GM21390 (cell line): ENCODE data around the gene SHBG.

ENCODE experiments used
- ATAC-seq: cut with Tn5 transposase; IDR thresholded peaks from one replicate; pipeline ENCODE4 v1.9.1; 2021; ENCODE audit not compliant: unreplicated experiment

SHBG gene

DNA sequence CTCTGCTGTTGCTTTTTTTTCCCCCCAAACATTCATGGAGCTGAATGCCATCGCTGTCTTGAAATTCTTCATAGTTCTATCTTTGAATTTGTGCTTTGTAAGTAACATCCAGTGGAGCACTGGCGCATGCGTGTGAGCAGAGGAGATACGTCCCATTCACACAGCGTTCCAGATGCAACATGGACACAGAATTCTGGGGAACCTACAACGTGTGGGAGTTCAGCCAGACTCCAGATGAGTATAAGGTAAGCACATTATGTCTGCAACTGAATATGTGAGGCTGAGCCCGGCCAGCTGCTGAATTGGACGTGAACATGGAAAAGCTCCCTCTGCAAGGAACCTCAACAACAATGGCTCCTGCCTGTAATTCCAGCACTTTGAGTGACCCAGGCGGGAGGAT is 16.5 kb downstream of the SHBG start:
- ATAC-seq, result no peak

GRCh38 chr17:7647018-7647417 is 17.1 kb downstream of the SHBG start:
- no peak for ATAC-seq

DNA sequence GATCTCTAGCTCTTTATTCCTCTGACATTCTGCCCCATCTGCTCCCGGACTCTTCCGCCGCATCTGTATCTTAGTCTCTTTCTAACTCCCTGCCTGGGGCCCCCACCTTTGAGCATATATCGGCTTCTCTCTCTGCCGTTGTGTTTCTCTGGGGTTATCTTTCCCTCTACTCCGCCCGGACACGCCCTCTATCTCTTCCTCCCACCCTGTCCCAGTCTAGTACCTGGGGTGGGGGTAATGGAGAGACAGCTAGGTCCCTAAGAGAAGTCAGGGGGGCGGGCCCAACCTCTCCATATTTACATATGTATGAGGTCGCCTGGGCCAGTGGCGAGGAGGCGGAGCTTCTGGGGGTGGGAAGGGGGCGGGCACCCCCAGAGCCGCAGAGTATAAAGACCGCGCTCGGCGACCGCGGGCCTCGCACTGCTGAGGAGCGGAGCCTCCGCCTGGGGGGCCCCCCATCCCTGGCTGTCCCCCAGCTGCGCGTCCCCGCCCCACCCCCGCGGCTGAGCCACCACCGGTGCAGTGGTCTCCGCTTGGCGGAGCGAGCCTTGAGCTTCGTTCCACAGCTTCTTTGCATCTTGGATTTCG is 20.7 kb downstream of the SHBG start, which contains the start of gene ATP1B2:
TSS of gene ATP1B2 (plus strand) at position 418 of the 588 bp plus-strand sequence. CDS start 593 bp downstream, outside the sequence.
- no peak for ATAC-seq

GRCh38 chr17:7651097-7651664 is 21.2 kb downstream of the SHBG start:
- no peak for ATAC-seq

DNA sequence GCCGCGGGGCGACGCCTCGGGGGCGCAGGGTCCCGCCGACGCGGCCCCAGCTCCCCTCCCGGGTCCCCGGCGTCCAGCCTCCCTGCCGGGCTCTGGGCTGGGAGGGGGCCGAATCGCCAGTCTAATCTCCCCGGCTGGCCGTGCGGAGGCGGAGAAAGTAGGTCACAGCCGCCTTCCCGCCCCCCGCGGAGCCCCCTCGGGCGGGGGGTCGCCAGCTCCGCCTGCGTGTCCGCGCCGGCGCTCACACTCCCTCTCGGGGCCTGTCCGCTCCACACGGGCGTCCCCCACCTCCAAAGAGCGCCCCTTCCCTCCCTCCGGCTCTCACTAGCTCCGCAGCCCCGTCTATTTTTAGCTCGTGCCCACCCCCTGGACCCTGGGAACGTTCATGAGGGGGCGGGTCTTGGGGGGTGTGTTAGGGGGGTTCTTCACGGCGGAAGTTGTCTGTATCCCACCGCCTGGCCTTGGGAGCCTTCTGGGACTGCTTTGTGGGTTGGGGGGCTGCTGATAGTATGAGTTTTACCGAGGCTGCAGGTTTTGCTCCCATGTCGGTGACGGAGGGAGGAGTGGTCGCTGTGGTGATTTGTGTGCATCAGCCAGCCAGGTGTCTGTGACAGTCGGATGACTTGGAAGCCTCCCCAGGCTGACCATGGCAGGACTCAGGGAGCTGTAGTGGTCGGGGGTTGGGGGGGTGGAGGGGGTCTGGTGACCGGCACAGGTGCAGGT is 21.9 kb downstream of the SHBG start:
- ATAC-seq, result no peak

- no peak for ATAC-seq
Observed at GRCh38 chr17:7652388-7653356, 22.7 kb downstream of the SHBG start.

DNA sequence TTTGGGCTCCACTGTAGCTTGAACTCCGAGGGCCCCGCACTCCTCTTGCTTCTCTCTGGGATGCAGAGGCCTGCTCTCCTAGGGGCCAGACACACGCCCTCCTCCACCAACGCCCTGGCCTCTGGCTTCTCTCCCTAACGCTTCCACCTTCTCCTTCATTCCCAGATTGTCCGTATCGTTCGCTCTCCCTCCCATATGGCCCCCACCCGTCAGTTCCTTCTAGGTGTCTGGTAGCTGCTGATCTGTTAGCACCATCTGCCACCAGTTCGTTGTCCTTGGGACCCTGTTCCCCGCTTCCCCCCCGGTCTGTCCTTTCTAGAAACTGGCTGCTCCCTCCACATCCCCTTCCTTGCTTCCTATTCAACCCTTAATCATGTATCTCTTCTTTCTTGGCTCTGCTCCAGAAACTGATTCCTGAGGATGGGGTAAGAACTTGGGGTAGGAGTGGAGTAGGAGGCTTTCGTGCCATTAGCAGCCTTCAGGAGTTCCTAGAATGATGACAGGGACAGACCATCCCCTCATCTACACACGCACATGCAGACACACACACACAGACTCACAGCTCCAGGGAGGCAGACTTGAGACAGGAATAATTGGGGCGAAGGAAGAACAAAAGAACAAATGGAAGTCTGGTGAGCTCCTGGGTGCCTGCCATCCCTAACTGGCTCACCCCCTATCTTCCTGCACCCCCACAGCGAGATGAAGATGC is 25.1 kb downstream of the SHBG start:
- no peak for ATAC-seq

- no peak for ATAC-seq
Observed at GRCh38 chr17:7655541-7655840, 25.6 kb downstream of the SHBG start.

DNA sequence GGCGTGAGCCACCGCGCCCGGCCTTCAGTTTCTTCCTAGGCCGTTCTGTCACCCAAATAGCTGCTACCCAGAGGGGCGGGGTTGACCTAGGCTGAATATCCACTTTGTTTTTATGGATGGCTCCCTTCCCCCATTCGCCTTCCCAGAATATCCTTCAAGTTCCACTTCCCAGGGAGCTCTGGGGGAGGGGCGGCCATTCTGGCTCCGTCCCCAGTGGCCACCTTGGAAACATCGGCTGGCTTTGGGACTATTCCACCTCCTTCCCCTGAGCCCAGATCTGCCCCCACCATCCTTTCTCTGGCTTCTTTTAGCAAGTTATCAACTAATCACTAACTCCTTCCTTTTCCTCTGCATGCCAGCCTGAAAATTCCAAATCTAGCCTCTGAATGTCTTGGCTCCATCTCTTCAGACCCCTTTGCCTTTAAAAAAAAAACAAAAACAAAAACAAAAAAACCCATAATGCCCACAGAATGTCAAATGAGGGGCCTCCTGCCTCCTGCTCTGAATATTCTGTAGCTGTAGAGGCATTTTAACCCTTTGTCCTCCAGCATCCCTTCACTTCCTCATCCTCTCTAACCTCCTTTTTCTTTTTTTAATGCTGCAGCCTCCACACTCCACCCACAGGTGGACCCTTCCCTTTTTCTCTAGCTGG is 27.1 kb downstream of the SHBG start:
- no peak for ATAC-seq

DNA sequence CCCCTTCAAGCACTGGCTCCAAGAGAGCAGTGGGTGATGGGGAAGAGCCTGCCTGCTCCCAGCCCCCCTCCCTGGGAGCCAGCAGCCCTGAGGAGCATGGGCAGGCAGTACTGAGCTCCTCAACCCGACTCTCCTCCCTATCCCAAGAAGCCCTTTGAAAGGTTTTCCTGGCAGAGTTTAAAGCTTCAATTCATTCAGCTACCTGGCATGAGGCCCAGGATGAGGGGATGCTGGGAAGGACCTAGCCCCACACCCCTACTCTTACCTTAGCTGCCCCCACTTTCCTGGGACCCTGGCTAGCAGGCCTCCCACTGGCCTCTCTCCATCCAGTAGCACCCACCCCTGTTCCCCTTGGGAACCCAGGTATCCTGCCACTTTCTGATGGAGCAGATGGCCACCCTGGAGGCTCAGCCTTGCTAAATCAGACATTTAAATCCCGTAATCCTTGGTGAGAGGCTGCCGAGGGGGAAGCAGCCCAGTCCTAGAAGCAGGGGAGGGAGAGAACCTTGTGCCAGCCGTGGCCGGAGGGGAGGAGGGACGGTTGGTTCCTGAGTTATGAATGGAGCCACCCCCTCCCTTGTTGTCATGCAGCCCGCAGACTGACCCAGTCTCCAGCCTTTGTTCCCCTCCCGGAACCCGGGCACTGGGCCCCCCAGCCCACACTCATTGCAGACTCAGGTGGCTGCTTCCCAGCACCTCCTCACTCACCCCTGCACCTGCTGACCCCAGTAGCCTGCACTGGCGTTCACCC is 37.9 kb downstream of the SHBG start:
- no peak for ATAC-seq

DNA sequence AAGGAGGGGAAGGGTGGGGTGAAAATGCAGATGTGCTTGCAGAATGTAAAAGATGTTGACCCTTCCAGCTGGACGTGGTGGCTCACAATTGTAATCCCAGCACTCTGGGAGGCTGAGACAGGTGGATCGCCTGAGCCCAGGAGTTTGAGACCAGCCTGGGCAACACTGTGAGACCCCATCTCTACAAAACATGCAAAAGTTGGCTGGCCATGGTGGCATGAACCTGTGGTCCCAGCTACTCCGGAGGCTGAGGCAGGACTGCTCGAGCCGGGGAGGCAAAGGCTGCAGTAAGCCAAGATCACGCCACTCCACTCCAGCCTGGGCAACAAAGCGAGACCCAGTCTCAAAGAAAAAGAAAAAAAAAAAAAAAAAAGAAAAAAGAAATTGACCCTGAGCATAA is 38.5 kb downstream of the SHBG start:
- ATAC-seq, result no peak

- no peak for ATAC-seq
Observed at GRCh38 chr17:7673239-7673638, 43.3 kb downstream of the SHBG start.

GRCh38 chr17:7674934-7675333 is 45.0 kb downstream of the SHBG start:
- ATAC-seq, result no peak

DNA sequence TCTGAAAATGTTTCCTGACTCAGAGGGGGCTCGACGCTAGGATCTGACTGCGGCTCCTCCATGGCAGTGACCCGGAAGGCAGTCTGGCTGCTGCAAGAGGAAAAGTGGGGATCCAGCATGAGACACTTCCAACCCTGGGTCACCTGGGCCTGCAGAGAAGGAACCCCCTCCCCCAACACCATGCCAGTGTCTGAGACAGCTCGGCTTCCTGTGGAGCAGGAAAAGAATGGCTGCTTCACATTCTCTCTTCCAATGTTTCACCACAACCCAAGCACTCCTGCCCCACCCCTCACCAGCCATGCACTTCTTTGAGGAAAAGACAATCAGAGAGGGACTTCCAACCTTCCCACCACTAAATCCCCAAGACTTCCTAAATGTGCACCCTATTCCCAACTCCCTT is 46.6 kb downstream of the SHBG start:
- no peak for ATAC-seq

- no peak for ATAC-seq
Observed at GRCh38 chr17:7677388-7678067, 47.6 kb downstream of the SHBG start.
